Hematopoietic multipotent progenitor cell (in vitro differentiated cells): ENCODE measurements around the gene ITPKB. TPM values are rescaled to one million over a fixed set of nuclear protein-coding genes. Genes with fewer than 3 reads are reported as not detected.

ENCODE experiments used
- DNase-seq, 3 donors: peaks; one replicate each; pipeline ENCODE4 v3.0.0-alpha.2; 2011 to 2015; ENCODE audit warnings: low read depth in 2 of 3, low spot score in 2 of 3
- total RNA-seq: library from RNA; depleted of rRNA; stranded (reverse); fragments of >200 nt; gene quantifications from one replicate; pipeline ENCODE4 v1.2.3, GENCODE V29; 2012

The ITPKB gene
- total RNA-seq, 1 donor, result 21.8 TPM

DNA sequence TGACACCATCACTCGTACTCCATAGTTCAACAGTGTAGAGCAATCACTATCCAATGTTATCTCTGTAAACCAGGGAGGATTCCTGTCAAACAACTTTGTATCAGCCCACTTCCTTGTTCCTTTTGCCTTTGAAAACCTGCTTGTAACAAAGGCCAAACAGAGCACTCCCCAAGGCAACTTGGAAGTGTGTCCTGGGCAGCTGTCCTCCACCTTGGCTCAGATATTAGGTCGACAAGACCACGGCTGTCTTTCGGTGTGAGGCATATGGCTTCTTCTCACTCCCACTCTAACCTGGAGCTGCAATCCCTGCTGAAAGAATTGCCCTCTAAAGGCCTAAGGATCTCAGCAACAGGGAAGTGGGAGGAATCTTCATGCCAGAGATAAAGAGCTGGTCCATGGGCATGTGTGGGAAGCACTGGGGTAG, 66.7 kb downstream of the ITPKB start:
- no peak for DNase-seq

DNA sequence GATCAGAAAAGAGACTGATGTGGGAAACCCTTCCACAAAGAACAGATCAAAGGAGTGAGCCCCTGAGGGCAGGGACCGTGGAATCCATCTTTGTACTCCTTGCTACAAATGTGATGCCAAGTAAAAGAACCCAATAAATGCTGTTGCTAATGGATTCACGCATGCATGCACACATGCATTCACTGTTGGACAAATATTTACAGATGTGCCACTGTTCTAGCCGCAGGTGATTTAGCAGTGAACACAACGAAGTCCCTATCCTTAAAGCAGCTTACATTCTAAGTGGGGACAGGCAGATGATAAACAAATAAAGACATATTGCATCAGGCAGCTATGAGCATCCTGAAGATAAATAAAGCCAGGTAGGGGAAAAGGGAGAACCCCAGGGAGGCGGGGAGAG, 67.8 kb downstream of the ITPKB start:
- no peak for DNase-seq

DNA sequence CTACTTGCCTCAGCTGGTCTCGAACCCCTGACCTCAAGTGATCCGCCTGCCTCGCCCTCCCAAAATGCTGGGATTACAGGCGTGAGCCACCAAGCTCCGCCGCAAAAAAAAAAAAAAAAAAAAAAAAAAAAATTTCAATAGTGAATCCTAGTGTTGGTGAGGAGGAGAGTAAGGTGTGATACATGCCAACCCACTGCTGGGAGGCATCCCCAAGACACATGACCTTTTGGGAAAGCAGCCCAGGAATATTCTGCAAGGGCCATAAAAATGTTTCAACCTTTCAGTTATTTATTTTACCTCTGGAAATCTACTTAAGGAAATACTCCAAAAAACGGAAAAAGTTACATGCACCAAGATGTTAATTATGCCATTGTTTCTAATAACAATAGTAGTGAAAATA, 69.0 kb downstream of the ITPKB start:
- DNase-seq, result no peak

DNA sequence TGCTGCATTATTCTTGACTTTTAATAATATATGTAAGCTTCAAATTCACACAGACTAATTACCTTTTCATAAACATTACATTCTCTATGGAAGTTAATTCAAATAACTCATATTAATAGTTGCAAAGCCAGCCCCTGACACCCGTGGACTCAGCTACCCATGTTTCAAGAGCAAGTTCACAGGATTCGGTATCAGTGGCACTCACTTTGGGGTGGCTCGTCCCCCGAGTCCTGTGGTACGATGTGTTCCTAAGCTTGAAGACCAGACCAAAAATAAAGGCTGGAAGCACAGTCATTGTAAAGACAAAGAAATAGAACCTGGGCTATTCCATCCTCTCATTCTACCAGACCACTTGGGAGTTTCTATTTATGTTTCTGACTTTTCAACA, 70.9 kb downstream of the ITPKB start:
- DNase-seq, result no peak

DNA sequence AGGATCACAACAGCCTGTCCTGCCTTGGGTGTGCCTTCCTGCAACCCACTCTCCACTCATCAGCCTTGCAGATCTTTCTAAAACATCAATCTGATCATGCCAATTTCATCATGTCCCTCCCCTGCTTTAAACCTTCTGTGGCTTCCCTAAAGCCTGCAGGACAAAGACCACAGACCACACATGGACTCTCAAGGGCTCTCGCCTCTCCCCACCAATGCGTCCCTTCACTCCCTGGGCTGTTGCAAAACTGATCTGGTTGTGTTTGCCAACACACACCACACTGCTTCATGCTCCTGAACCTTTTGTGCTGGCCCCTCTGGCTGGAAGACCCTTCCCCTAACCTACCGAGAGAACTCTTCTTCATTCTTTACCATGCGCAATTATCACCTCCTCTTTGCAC, 72.4 kb downstream of the ITPKB start:
- no peak for DNase-seq

DNA sequence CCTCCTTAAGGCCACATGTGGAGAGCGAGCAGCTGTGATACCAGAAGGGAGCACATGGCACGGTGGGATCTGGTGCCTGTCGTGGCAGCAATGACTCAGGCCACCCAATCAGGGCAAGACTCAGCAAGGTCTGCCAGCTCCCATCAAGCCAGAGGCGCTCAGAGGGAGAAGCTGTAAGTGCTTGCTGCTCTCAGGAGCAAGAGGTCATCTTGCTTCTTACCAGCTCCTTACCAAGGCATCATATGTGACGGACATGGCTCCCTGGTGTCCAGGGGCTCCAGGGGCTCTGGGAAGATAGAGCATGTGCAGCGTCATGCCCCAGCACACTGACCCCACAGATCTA, 72.9 kb downstream of the ITPKB start:
- DNase-seq, result no peak

DNA sequence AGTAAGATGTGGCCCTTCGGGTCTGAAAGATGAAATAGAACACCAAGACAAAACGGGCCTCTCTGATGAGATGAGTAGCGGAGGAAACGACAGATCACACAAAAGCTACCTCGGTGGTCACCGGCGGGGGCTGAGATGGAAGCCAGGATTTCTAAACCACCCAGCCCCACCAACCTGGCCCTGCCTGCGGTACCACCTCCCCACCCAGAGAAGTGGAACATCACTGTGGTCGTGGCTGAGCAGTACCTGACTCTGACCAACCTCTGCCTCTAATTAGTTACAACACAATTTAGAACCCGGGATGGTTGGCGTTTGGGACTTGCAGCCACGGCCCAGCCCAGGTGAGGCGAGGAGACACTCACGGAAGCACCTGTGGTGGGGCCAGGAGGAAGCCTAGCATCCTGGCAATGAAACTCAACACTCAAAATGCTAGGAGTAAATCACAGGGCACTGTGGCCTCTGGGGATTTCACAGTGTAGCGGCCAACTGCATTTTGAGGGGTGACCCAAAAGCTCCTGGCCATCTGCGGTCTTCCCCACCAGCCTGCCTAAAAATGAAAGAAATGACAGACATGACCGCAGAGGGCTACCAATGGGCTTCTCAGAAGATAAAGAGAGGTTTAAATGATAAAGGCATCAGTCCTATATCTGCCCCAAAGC, 73.4 kb downstream of the ITPKB start:
- DNase-seq, result no peak

DNA sequence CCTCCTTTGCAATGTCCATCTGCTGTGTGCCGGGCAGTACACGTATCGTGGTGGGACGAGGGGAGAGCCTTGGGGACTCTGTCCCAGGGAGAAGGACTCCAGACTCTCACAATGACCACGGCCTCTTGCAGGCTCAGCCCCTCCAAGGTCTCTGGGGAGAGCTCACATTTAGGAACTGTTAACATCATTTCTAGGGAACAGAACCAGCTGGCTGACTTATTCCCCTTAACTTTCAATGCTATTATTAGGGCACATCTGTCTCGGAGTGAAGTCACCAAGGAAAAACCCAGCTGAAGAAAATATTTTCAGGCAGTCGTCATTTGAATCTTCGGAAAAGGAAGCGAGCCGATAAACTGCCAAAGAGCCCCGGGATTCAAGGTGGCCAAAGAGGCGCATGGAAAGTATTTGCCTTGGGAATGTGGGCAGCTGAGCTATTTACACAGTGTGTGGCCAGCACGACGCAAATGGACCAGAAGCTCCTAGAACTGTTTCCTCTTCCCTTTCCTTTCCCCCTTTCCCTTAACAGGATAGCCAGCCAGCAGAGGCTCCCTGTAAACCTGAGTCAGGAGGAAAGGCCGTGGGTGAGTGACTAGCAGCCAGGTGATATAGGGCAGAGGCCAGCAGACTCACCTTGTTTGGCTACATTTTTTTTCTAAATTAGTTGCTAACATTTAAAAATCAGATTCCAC, 74.5 kb downstream of the ITPKB start:
- no peak for DNase-seq

DNA sequence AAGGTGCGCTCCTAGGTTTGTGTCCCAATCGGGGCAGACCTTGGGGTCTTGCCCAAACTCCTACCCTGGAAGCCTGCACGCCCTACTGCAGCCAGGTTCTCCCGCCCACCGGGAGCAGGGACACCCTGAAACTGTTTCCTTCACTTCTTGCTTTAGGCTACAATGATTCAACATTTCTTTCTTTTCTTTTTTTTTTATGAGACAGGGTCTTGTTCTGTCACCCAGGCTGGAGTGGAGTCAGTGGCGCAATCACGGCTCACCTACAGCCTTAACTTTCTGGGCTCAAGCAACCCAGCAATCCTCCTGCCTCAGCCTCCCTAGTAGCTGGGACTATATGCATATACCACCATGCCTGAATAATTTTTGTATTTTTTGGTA, 75.8 kb downstream of the ITPKB start:
- no peak for DNase-seq

DNA sequence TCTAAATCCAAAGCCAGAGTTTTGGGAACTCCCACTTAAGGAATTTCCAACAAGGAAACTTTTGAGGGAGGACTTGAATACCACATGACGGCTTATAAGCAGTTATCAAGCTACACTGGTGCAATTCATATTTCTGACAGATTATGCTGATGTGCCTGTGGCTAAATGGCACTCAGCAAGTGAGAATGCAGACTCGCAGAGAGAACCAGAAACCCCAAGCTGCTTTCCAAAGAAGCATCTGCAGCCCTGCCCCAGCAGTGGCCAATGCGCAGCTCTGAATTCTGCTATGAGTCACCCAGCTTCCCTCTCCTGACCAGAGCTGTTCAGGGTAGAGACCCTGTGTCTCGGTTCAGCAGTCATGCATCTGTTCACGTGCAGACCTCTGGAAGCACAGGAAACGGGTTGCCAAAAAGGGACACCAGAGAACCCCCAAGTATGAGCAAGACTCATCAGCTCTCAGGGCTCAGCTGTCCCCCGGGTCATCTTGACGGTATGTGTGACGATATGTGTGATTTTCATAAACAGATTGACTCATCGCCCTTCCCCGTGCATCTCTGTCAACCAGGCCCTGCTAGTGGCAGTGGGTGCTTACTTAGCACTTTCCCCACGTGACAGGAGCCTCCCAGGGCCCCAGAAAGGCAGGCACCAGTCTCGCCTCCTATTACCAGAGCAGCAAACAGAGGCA, 76.3 kb downstream of the ITPKB start:
- DNase-seq, result peak; percentile 68 to 86 (median 74)

DNA sequence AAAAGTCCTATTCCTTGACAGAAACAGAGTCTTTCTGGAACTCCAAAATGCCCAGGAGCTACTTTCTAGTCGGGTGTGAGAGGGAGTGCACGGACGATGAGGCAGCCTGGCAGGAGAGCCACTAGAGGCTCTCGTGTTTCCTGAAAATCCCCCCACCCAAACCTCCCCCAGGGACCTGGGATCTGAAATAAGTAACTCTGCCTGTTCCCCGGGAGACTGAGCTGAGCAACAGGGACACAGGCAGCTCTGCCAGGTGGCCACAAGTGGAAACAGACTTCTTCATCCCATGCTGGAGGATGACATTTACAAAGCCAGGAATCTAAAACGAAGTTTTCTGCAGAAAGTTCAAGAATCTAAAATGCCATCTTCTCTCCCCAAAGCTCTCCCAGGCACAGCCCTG, 77.1 kb downstream of the ITPKB start:
- DNase-seq, result no peak

DNA sequence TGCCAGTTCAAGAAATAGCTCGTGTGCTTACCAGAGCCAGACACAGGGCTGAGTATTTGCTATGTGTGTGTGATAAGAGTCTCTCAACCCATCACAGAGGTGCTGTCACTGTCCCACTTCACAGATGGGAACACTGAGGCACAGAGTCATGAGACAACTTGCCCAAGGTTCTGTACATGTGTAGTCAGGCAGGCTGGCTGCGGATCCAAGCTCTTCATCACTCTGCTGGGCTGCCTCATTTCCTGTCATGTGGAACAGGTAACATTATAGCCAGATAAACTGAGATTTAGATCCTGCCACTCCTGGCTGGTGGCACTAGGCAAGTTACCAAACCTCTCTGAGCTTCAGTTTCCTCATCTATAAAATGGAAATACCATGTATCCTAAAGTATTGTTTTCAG, 77.8 kb downstream of the ITPKB start:
- no peak for DNase-seq

DNA sequence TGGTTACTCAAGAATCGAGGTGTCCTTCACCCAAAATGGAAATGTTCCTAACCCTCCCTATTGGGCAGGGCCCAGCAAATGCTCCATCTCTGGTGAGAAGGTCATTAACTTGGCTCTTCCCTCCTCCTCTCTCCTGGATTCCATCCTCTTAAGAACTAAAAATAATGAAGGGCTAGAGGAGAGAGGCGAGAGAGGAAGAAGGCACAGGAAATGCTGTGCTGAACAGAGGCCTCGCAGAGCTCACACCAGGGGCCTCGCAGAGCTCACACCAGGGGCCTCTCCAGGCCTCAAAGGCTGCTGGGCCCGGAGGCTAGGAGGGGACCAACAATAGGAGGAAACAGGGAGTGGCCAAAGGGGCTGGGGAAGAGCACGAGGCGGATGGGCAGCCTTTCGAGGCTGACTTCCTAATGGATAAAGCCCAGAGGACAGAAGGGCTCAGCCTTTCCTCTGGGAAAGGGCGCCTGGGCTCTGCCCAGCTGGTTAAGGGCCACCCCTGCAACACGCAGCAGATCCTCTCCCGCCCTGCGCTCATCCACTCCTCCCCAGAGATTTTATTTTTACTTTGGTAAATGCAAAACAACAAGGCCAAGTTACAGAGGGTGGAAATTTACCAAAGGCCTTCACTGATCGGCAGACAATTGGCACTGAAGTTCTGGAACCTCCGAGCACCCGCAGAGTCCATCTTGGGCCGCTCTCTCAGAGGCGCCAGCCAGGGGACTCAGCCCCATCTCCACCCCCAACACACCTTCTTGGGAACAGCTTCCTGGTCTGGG, 78.5 kb downstream of the ITPKB start:
- no peak for DNase-seq

DNA sequence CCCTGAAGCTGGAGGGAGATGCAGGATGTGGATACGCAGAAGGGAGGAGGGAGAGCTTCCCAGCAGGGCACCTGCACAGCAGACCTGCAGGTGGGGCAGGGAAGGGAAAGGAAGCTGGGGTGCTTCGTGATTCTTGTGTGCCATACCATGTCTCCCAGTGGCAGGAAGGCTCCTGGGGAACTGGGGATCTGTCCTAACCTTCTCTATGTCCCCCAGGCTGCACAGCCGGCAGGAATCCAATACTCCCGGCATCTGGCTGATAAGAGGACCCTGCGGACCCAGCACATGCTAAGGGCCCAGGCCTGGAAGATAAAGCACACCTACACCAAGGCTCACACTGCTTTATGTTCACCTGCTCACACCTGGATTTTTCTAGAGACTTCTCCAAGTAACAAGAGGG, 79.4 kb downstream of the ITPKB start:
- no peak for DNase-seq

DNA sequence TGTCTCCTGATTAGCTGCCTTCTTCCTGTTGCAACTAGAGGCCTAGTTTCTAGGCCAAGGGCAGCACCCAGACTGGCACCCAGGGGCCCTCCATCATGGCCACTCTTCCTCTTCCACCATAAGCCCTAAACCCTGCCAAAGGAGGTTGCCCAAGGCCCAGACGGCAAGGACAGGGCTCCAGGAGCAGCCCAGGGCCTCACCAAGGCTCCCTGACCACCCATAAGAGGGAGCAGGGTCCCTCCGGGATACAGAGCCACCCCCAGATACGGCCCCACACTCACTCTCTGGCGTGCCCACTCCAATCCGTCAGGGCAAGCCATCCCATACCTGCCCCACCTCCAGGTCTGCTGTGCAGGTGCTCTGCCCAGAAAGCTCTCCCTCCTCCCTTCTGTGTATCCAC, 79.9 kb downstream of the ITPKB start:
- DNase-seq, result no peak

DNA sequence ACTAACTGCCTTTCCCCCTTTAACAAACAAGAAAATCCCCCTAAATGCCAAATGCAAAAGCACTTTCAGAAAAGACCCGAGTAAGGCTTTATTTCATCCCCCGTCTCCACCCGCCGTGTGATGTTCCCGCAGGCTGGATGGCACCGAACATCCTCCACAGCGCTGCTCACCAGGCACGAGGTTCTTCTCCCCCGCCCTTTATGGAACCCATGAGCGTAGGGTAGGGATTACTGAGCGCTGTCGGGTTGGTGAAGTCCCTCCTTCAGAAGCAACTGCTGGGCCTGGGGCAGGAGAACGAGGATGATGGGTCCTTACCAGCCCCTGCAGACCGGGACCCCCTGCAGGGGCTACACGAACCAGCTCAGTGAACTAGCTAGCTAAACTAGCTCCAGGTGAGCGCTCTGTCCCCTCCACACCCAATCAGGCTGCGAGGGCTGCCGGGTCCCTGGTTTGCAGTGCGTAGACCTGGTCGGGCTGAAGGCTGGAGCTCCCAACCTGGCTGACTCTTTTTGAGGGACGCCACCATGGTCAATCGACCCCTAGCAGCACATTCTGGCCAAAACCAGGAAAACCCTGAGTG, 80.4 kb downstream of the ITPKB start:
- DNase-seq, result no peak

DNA sequence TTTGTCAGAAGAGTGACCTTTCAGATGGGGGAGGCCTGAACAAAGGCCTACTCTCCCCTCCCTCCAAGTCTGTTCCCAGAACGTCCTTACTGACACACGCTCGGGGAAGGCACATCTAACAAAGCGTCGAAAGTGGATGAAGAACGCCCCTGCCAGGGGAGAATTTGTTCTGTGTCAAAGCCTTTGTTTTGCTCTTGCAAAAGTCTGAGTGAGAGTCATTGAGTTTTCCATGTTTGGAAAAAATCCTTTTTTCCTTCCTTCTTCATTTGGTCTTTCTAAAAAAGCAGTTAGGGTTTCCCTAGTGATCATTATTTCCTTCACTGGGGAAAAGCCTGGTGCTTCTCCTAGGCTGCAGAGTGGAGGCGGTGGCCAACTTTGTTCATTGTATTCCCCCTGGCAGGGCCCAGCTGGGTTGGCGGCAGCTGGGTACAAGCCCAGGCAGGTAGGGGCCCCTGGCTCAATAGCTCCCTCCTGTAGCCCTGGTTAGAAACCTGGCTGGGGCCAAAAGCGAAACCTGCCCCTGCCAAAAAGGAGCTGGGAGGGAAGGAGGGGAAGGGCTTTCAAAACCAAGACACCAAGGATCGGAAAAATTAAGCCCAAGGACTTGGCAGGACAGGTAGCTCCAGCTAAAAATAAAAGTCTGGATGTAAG, 81.1 kb downstream of the ITPKB start:
- no peak for DNase-seq

DNA sequence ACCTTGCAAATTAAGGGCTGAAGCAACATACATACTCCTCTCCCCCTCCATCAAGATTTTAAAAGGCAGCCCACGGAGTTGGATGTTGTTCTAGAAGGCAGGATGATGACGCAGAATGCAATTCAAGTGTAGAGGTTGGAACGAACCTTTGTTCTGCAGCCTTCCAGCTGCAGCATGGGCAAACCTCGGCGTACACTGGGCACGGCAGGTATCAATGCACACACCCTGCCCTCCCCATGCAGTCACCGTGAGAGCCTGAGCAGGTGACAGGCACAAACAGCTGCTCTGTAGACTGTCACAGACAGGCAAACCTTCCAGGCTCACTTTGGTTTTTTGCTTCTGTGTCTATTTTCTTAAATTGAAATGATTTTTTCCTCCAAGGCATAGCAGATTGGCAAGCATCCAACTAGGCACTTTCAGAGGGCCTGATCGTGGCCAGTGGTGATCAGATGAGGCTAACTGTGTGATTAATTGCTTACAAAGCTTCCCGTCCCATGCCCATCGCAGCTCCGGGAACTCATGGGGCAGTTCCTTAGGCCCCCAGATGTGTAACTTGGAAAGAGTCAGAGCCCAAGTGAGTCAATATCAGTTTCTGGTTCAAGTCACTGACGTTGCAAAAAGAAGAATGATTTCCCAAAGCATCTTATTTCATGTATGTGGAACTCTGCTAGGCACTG, 82.3 kb downstream of the ITPKB start:
- DNase-seq, result no peak

DNA sequence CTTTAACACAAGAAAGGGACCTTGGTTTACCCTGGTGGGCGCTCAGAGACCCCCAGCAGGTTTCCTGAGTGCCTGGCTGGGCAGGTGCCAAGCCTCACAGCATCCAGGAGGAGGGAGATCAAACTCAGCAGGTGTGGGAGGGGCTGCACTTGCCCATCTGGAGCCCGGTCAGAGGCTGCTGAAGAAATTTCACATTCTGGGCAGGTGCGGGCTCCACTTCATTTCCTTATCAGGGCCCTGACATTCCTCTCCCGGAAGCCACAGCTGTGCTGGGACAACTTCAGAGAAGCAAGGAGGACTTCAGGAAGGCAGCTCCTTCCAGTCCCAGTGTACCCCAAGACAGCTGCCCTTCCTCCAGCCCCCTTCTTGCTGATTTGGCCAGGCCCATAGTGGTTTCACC, 82.9 kb downstream of the ITPKB start:
- no peak for DNase-seq
